BJ (cell line): ENCODE measurements around the gene PKMYT1. TPM values are rescaled to one million over a fixed set of nuclear protein-coding genes. Genes with fewer than 3 reads are reported as not detected.

Experiments
- CTCF ChIA-PET: fragments of 350-600 bp; formaldehyde crosslinking; extraction: SDS; loops from one replicate; lab custom pipeline; 2021; ENCODE audit warnings: antibody characterized with exemption, inconsistent platforms; lab: Yijun Ruan, JAX
- POLR2A ChIA-PET: fragments of 300-600 bp; sonication (Branson Sonifier 250); formaldehyde crosslinking; extraction: SDS; loops from one replicate; lab custom pipeline; 2021; ENCODE audit warnings: antibody characterized with exemption; lab: Charles Lee
- DNase-seq: peaks from one replicate; pipeline ENCODE4 v3.0.0-alpha.2; 2011; ENCODE audit warnings: low read depth
- H3K27me3 ChIP-seq: 2 replicates; pipeline ENCODE4 v1.6.0; 2011; ENCODE audit warnings: low read length; ENCODE audit not compliant: control insufficient read depth, insufficient read depth
- H3K36me3 ChIP-seq: 2 replicates; pipeline ENCODE4 v1.5.1; 2011; ENCODE audit warnings: low read length; ENCODE audit not compliant: control insufficient read depth, insufficient read depth
- H3K4me3 ChIP-seq: 2 replicates; pipeline ENCODE4 v1.5.1; 2011; ENCODE audit warnings: low read depth, mild to moderate bottlenecking, control low read depth, low read length
- polyA plus RNA-seq: library from polyadenylated mRNA; depleted of rRNA; stranded (reverse); fragments of >200 nt; gene quantifications from 2 replicates; pipeline ENCODE4 v1.2.3, GENCODE V29; 2011
- TF ChIP-seq, protein P1 (sequence below): IDR thresholded peaks from 2 replicates; pipeline ENCODE4 v1.5.1; 2011; ENCODE audit warnings: low read depth, mild to moderate bottlenecking, control low read depth, inconsistent platforms, low read length, moderate library complexity; ENCODE audit not compliant: insufficient read depth

PKMYT1 gene
- polyA plus RNA-seq, 1 experiment, result 6.9 TPM

DNA sequence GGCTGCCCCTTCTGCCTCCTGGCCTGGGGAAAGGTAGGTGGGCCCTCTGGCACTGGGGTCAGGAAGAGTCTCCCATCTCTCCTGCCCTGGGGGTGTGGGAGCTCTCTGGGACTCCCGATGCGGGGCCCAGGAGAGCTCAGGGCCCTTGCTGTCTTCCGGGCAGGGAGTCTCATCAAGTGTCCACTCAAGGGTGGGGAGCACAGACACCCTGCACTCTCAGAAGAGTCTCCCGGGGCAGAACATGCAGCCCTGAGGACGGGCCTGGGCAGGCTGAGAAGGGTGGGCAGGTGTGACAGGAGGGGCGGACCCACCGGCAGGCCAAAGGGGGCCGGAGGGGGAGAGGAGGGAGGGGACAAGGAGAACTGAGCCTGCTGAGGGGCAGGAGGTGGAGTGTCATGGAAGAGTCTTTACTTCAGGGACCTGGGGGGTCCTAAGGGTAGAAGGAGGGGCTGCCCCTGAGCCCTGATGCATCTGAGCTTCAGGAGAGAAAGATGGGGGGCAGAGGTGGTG lies 8.4 kb upstream of the PKMYT1 start:
- Histone ChIP-seq H3K36me3 (no peaks in the 10 kb centered on the region), H3K4me3 (no peak overlapping the region), H3K27me3 (peaks cover 6% of the 10 kb centered on the region)
- ChIA-PET CTCF (no interaction called here), POLR2A (no interaction called here)
- no peak for DNase-seq
- TF ChIP-seq, protein P1, sequence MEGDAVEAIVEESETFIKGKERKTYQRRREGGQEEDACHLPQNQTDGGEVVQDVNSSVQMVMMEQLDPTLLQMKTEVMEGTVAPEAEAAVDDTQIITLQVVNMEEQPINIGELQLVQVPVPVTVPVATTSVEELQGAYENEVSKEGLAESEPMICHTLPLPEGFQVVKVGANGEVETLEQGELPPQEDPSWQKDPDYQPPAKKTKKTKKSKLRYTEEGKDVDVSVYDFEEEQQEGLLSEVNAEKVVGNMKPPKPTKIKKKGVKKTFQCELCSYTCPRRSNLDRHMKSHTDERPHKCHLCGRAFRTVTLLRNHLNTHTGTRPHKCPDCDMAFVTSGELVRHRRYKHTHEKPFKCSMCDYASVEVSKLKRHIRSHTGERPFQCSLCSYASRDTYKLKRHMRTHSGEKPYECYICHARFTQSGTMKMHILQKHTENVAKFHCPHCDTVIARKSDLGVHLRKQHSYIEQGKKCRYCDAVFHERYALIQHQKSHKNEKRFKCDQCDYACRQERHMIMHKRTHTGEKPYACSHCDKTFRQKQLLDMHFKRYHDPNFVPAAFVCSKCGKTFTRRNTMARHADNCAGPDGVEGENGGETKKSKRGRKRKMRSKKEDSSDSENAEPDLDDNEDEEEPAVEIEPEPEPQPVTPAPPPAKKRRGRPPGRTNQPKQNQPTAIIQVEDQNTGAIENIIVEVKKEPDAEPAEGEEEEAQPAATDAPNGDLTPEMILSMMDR, result no peak

- DNase-seq, result no peak
- TF ChIP-seq, protein P1, result no peak
- H3K4me3 ChIP-seq, result no peak overlapping the region
- ChIA-PET POLR2A (interaction anchor here (0.6 kb wide), 1 partner anchor 149 kb away, joined by 3 read pairs; no protein-coding TSS in a partner anchor), CTCF (interaction anchor here (0.6 to 0.9 kb wide), 2 partner anchors 12 to 15 kb away, joined by 3 read pairs; no protein-coding TSS in a partner anchor)
- H3K36me3 ChIP-seq, result no peaks in the 10 kb centered on the region
- H3K27me3 ChIP-seq, result peaks cover 6% of the 10 kb centered on the region
Measured at GRCh38 chr16:2987833-2988232, 7.6 kb upstream of the PKMYT1 start.

- Histone ChIP-seq H3K27me3 (peaks cover 6% of the 10 kb centered on the region), H3K36me3 (no peaks in the 10 kb centered on the region), H3K4me3 (no peak overlapping the region)
- TF ChIP-seq, protein P1, result no peak
- no peak for DNase-seq
- ChIA-PET POLR2A (interaction anchor here (0.6 kb wide), 1 partner anchor 150 kb away, joined by 3 read pairs; no protein-coding TSS in a partner anchor), CTCF (interaction anchor here (0.6 to 0.9 kb wide), 2 partner anchors 11 to 15 kb away, joined by 3 read pairs; no protein-coding TSS in a partner anchor)
Measured at GRCh38 chr16:2987286-2987685, 7.0 kb upstream of the PKMYT1 start.

- ChIA-PET CTCF (interaction anchor here (0.9 kb wide), 1 partner anchor 16 kb away, joined by 3 read pairs; no protein-coding TSS in a partner anchor), POLR2A (no interaction called here)
- H3K4me3 ChIP-seq, result no peak overlapping the region
- peaks cover 6% of the 10 kb centered on the region for H3K27me3 ChIP-seq
- TF ChIP-seq, protein P1, result no peak
- DNase-seq, result no peak
- H3K36me3 ChIP-seq, result no peaks in the 10 kb centered on the region
Measured at GRCh38 chr16:2986623-2987188, 6.5 kb upstream of the PKMYT1 start.

DNA sequence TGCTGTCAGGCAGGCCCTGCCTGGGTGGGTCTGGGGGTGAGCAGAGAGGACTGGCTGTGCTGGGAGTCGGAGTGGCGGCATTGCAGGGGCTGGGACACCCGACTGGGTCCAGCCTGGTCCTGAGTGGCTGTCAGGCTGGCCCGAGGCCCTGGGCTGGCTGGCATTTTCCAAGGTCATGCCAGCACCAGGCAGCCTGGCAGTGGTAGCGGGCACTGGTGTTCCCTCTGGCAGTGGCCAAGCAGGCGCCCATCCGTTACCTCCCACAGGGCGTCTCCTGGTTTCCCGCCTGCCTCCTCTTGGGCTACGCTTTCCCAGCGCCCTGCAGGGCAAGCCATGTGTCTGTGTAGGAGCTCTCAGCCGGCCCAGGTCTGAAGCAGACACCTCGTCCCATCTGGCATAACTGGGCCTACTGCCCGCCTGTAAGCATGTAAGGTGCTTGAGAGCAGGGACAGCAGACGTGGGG lies 5.7 kb upstream of the PKMYT1 start:
- DNase-seq, result no peak
- TF ChIP-seq, protein P1, result no peak
- Histone ChIP-seq H3K4me3 (no peak overlapping the region), H3K36me3 (no peaks in the 10 kb centered on the region), H3K27me3 (peaks cover 6% of the 10 kb centered on the region)
- POLR2A ChIA-PET, result no interaction called here
- CTCF ChIA-PET, result no interaction called here
